ENCODE data around the gene TTLL5.

The TTLL5 gene

DNA sequence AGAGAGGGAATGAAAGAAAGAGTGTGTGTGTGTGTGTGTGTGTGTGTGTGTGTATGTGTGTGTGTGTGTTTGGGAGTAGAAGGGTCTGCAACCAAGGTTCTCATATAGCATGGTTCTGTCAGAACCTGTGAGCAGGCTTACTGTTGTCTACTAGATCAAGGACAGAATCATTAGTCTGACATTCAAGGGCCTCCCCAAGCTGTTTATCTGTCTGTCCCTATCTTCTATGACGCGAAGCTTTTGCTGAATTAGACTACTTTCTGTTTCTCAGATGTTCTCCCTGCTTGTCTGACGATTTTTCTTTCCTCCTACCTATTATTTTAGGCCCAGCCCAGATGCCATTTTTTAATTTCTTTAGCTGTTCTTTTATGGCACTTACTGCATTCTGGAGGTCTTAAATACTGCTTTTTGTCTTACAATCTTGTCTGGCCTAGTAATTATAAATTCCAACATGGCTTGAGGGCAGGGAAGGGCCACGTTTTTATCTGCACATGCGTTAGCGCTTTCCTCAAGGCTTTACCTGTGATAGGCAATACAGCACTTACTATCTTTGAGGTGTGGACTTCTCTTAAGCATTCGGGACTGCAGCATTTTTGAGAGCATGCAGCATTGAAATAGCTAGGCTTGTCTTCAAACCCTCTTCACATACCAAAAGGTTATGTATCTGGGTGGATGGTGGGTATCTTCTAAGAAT lies 150.2 kb downstream of the TTLL5 start (continued):
- TF ChIP-seq, protein P1, sequence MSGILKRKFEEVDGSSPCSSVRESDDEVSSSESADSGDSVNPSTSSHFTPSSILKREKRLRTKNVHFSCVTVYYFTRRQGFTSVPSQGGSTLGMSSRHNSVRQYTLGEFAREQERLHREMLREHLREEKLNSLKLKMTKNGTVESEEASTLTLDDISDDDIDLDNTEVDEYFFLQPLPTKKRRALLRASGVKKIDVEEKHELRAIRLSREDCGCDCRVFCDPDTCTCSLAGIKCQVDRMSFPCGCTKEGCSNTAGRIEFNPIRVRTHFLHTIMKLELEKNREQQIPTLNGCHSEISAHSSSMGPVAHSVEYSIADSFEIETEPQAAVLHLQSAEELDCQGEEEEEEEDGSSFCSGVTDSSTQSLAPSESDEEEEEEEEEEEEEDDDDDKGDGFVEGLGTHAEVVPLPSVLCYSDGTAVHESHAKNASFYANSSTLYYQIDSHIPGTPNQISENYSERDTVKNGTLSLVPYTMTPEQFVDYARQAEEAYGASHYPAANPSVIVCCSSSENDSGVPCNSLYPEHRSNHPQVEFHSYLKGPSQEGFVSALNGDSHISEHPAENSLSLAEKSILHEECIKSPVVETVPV (CRISPR knock-in tag; IDR thresholded peaks at IDR 0.05) = no peak
- TF ChIP-seq ZNF565 (CRISPR knock-in tag; conservative IDR thresholded peaks at IDR 0.05; ENCODE audit: low read depth) (no peak), BACH2 (CRISPR knock-in tag; IDR thresholded peaks at IDR 0.05; ENCODE audit: borderline replicate concordance) (no peak)

DNA sequence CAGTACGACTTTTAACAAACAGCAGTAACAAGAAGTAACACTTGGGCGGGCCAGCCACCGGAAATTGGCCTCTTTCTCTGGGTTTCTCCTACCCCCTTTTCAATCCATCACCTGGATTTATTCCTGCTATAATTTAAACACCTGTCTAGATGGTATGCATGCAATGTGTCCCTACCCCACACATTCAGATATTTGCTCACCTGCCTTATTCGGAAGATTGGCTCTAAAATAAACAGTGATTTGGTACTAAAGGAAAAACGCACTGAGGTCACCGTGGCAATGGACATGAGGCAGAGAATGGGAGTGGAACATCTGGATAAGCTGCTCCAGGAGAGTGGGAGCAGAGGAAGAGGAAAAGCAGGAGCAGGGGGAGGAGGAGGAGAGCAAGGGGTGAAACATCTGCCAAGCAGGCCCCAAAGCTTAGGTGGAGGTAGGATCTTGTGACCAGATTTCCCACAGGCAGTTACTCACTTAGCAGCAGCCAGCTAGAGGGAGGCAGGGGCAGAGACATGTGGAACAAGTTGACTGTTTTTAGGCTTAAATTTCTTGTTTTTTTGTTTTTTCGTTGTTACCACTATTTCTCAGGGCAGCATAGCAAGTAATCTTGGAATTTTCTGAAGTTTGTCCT lies 150.9 kb downstream of the TTLL5 start:
- TF ChIP-seq, protein P2, sequence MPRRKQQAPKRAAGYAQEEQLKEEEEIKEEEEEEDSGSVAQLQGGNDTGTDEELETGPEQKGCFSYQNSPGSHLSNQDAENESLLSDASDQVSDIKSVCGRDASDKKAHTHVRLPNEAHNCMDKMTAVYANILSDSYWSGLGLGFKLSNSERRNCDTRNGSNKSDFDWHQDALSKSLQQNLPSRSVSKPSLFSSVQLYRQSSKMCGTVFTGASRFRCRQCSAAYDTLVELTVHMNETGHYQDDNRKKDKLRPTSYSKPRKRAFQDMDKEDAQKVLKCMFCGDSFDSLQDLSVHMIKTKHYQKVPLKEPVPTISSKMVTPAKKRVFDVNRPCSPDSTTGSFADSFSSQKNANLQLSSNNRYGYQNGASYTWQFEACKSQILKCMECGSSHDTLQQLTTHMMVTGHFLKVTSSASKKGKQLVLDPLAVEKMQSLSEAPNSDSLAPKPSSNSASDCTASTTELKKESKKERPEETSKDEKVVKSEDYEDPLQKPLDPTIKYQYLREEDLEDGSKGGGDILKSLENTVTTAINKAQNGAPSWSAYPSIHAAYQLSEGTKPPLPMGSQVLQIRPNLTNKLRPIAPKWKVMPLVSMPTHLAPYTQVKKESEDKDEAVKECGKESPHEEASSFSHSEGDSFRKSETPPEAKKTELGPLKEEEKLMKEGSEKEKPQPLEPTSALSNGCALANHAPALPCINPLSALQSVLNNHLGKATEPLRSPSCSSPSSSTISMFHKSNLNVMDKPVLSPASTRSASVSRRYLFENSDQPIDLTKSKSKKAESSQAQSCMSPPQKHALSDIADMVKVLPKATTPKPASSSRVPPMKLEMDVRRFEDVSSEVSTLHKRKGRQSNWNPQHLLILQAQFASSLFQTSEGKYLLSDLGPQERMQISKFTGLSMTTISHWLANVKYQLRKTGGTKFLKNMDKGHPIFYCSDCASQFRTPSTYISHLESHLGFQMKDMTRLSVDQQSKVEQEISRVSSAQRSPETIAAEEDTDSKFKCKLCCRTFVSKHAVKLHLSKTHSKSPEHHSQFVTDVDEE (CRISPR knock-in tag; IDR thresholded peaks at IDR 0.05) = no peak
- no peak for TF ChIP-seq SNAI2 (CRISPR knock-in tag; IDR thresholded peaks at IDR 0.05)
- TF ChIP-seq, protein P1 (CRISPR knock-in tag; IDR thresholded peaks at IDR 0.05) = no peak
- no peak for TF ChIP-seq ZC3H10 (CRISPR knock-in tag; IDR thresholded peaks at IDR 0.05)
- no peak for TF ChIP-seq RARB (CRISPR knock-in tag; IDR thresholded peaks at IDR 0.05)
- TF ChIP-seq BACH2 (CRISPR knock-in tag; IDR thresholded peaks at IDR 0.05; ENCODE audit: borderline replicate concordance) = no peak
- no peak for TF ChIP-seq GLIS3 (CRISPR knock-in tag; IDR thresholded peaks at IDR 0.05)
- TF ChIP-seq, protein P3, sequence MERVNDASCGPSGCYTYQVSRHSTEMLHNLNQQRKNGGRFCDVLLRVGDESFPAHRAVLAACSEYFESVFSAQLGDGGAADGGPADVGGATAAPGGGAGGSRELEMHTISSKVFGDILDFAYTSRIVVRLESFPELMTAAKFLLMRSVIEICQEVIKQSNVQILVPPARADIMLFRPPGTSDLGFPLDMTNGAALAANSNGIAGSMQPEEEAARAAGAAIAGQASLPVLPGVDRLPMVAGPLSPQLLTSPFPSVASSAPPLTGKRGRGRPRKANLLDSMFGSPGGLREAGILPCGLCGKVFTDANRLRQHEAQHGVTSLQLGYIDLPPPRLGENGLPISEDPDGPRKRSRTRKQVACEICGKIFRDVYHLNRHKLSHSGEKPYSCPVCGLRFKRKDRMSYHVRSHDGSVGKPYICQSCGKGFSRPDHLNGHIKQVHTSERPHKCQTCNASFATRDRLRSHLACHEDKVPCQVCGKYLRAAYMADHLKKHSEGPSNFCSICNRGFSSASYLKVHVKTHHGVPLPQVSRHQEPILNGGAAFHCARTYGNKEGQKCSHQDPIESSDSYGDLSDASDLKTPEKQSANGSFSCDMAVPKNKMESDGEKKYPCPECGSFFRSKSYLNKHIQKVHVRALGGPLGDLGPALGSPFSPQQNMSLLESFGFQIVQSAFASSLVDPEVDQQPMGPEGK (CRISPR knock-in tag; IDR thresholded peaks at IDR 0.05; ENCODE audit: borderline replicate concordance) = no peak
- TF ChIP-seq, protein P4, sequence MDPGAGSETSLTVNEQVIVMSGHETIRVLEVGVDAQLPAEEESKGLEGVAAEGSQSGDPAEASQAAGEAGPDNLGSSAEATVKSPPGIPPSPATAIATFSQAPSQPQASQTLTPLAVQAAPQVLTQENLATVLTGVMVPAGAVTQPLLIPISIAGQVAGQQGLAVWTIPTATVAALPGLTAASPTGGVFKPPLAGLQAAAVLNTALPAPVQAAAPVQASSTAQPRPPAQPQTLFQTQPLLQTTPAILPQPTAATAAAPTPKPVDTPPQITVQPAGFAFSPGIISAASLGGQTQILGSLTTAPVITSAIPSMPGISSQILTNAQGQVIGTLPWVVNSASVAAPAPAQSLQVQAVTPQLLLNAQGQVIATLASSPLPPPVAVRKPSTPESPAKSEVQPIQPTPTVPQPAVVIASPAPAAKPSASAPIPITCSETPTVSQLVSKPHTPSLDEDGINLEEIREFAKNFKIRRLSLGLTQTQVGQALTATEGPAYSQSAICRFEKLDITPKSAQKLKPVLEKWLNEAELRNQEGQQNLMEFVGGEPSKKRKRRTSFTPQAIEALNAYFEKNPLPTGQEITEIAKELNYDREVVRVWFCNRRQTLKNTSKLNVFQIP (CRISPR knock-in tag; IDR thresholded peaks at IDR 0.05; ENCODE audit: borderline replicate concordance, low read depth) = no peak
- no peak for TF ChIP-seq ARNTL (CRISPR knock-in tag; IDR thresholded peaks at IDR 0.05; ENCODE audit: borderline replicate concordance, low read depth)
- no peak for ATAC-seq

DNA sequence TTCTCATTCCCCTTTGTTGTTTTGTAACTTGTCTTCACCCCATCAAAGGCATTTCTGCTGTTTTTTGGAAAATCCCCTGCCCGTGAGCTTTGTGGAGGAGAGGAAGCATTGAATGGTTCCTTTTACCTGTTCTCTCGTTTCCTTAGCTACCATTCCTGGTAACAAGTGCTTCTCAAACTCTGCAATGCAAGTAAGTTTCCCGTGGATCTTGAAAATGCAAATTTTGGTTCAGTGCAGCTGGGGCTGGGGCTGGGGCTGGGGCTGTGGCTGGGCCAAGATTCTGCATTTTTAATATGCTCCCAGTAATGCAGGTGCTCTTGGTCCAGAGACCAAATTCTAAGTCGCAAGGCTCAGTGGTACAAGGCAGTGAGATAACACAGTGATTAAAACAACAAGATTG lies 151.6 kb downstream of the TTLL5 start:
- no peak for ATAC-seq
- TF ChIP-seq, protein P1 (CRISPR knock-in tag; IDR thresholded peaks at IDR 0.05) = no peak
- TF ChIP-seq, protein P3 (CRISPR knock-in tag; IDR thresholded peaks at IDR 0.05; ENCODE audit: borderline replicate concordance) = no peak
- TF ChIP-seq GLIS3 (CRISPR knock-in tag; IDR thresholded peaks at IDR 0.05) = no peak
- TF ChIP-seq TOX (CRISPR knock-in tag; IDR thresholded peaks at IDR 0.05; ENCODE audit: borderline replicate concordance) = no peak
- TF ChIP-seq, protein P4 (CRISPR knock-in tag; IDR thresholded peaks at IDR 0.05; ENCODE audit: borderline replicate concordance, low read depth) = no peak
- no peak for TF ChIP-seq TCF4 (CRISPR knock-in tag; IDR thresholded peaks at IDR 0.05; ENCODE audit: borderline replicate concordance)
- no peak for TF ChIP-seq OSR1 (CRISPR knock-in tag; IDR thresholded peaks at IDR 0.05)
- TF ChIP-seq ZNF565 (CRISPR knock-in tag; conservative IDR thresholded peaks at IDR 0.05; ENCODE audit: low read depth) = no peak
- TF ChIP-seq ARNTL (CRISPR knock-in tag; IDR thresholded peaks at IDR 0.05; ENCODE audit: borderline replicate concordance, low read depth) = no peak
- no peak for TF ChIP-seq ZNF70 (CRISPR knock-in tag; IDR thresholded peaks at IDR 0.05)
- no peak for TF ChIP-seq ISL1 (CRISPR knock-in tag; IDR thresholded peaks at IDR 0.05)
- TF ChIP-seq RARB (CRISPR knock-in tag; IDR thresholded peaks at IDR 0.05) = no peak
- no peak for TF ChIP-seq ZFP3 (CRISPR knock-in tag; IDR thresholded peaks at IDR 0.05)
- no peak for TF ChIP-seq ZNF8 (CRISPR knock-in tag; IDR thresholded peaks at IDR 0.05)
- no peak for TF ChIP-seq BACH2 (CRISPR knock-in tag; IDR thresholded peaks at IDR 0.05; ENCODE audit: borderline replicate concordance)
- TF ChIP-seq PPARA (CRISPR knock-in tag; IDR thresholded peaks at IDR 0.05; ENCODE audit: borderline replicate concordance) = no peak
- TF ChIP-seq ZFP30 (CRISPR knock-in tag; IDR thresholded peaks at IDR 0.05) = no peak

Data from SK-N-SH treated with all-trans-retinoic acid at 6 μM for 48 hours (cell line).